Lower lobe of right lung (tissue), 2 donors: ENCODE data around the gene MCTP1. TPM values are rescaled to one million over a fixed set of nuclear protein-coding genes. Genes with fewer than 3 reads are reported as not detected.

Experiments
- ATAC-seq, 2 donors: fragments of 200-7000 bp; cut with Tn5 transposase; one replicate each; pipeline ENCODE4 v1.9.1; 2020 to 2022; ENCODE audit warnings: mild to moderate bottlenecking in 2 of 2, moderate library complexity in 2 of 2
- DNase-seq: peaks from one replicate; pipeline ENCODE4 v3.0.0-alpha.2; 2020
- H3K27ac ChIP-seq: fragments of 200-600 bp; one replicate; pipeline ENCODE4 v1.8.0; 2022
- H3K27me3 ChIP-seq: fragments of 200-600 bp; one replicate; pipeline ENCODE4 v1.8.0; 2022; ENCODE audit warnings: low read depth
- H3K36me3 ChIP-seq: fragments of 200-600 bp; one replicate; pipeline ENCODE4 v1.8.0; 2022; ENCODE audit warnings: mild to moderate bottlenecking
- H3K4me1 ChIP-seq: fragments of 200-600 bp; one replicate; pipeline ENCODE4 v1.8.0; 2022
- H3K4me3 ChIP-seq: fragments of 200-600 bp; one replicate; pipeline ENCODE4 v1.8.0; 2022; ENCODE audit warnings: mild to moderate bottlenecking
- H3K9me3 ChIP-seq: fragments of 200-600 bp; one replicate; pipeline ENCODE4 v1.8.0; 2022
- intact Hi-C: fragments of 100-400 bp; cut with DNase I; formaldehyde crosslinking; loops from one replicate; pipeline ENCODE4 v1.11.0; 2022
- total RNA-seq: library from RNA; stranded (reverse); fragmentation: NEBNext Ultra II Directional; extraction: Animal tissue kit (Norgen Biotek cat#: 25700); gene quantifications from one replicate; pipeline ENCODE4 v1.2.1, GENCODE V29; 2021
- TF ChIP-seq, protein P1 (sequence below): fragments of 200-600 bp; IDR thresholded peaks from one replicate; pipeline ENCODE4 v1.8.0; 2022; ENCODE audit warnings: antibody characterized with exemption, mild to moderate bottlenecking
- donor health status: DM: no; HTN: yes; CAD: no; lungs with severe emphysema.

The MCTP1 gene
- total RNA-seq, 1 donor from 2014 or later, result 38.7 TPM

- Histone ChIP-seq H3K9me3 (no peaks in the 10 kb centered on the region), H3K27me3 (no peaks in the 10 kb centered on the region), H3K27ac (no peak overlapping the region), H3K4me3 (no peak overlapping the region), H3K4me1 (no peaks in the 10 kb centered on the region), H3K36me3 (no peaks in the 10 kb centered on the region)
- no peak for DNase-seq
- intact Hi-C loops, result no loop called here
- TF ChIP-seq, protein P1, sequence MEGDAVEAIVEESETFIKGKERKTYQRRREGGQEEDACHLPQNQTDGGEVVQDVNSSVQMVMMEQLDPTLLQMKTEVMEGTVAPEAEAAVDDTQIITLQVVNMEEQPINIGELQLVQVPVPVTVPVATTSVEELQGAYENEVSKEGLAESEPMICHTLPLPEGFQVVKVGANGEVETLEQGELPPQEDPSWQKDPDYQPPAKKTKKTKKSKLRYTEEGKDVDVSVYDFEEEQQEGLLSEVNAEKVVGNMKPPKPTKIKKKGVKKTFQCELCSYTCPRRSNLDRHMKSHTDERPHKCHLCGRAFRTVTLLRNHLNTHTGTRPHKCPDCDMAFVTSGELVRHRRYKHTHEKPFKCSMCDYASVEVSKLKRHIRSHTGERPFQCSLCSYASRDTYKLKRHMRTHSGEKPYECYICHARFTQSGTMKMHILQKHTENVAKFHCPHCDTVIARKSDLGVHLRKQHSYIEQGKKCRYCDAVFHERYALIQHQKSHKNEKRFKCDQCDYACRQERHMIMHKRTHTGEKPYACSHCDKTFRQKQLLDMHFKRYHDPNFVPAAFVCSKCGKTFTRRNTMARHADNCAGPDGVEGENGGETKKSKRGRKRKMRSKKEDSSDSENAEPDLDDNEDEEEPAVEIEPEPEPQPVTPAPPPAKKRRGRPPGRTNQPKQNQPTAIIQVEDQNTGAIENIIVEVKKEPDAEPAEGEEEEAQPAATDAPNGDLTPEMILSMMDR, result no peak
- ATAC-seq, result no peak
Observed at GRCh38 chr5:94731471-94731870, 553.4 kb downstream of the MCTP1 start.

DNA sequence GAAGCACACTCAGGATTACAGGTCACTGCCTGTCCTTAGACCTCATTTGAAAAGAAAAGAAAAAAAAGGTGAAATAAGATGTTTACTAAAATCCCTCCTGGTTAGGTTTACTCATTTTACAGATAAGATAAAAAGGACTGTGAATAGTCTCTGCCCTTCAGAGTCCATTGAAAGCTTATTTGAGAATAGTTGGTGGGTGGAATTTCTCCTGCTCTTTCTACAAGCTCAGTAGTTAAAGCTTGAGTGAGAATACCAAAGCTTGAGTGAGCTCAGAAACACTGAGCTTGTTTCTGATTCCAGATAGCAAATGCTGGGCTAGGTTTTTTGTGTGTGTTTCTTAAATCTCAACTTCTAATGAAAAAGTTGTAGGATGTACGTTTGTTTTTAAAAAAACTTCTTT is 559.8 kb downstream of the MCTP1 start:
- TF ChIP-seq, protein P1, result no peak
- Histone ChIP-seq H3K27me3 (no peaks in the 10 kb centered on the region), H3K4me3 (no peak overlapping the region), H3K4me1 (no peaks in the 10 kb centered on the region), H3K27ac (no peak overlapping the region), H3K36me3 (no peaks in the 10 kb centered on the region), H3K9me3 (no peaks in the 10 kb centered on the region)
- ATAC-seq (no peak), DNase-seq (no peak)
- intact Hi-C loops, result no loop called here

GRCh38 chr5:94715768-94716167 is 569.1 kb downstream of the MCTP1 start:
- Histone ChIP-seq H3K27ac (no peak overlapping the region), H3K36me3 (peaks cover 14% of the 10 kb centered on the region), H3K4me3 (no peak overlapping the region), H3K9me3 (no peaks in the 10 kb centered on the region), H3K27me3 (no peaks in the 10 kb centered on the region), H3K4me1 (no peaks in the 10 kb centered on the region)
- TF ChIP-seq, protein P1, result no peak
- no peak for DNase-seq
- no peak for ATAC-seq
- intact Hi-C loops, result no loop called here

DNA sequence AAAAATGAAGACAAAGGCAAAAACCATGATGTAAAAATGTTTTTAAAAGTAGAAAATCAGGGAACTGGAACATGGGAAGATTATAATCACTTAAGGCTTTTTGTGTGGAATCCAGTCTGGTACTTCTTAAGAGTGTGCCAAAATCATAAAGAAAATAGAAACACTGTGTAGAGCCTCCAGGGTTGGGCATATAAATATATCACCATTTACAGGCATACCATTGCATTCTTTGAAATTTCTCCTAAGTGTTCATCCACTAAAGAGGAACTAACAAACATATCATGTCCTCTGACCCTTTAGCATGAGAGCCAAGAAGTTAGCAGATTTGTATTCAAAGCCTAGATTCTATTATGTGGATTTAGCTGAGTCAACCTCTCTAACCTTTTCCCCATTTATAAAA is 573.1 kb downstream of the MCTP1 start:
- no peak for DNase-seq
- no peak overlapping the region for H3K27ac ChIP-seq
- intact Hi-C loops, result no loop called here
- H3K4me1 ChIP-seq, result no peaks in the 10 kb centered on the region
- no peak overlapping the region for H3K4me3 ChIP-seq
- H3K27me3 ChIP-seq, result no peaks in the 10 kb centered on the region
- ATAC-seq, result no peak
- TF ChIP-seq, protein P1, result no peak
- H3K36me3 ChIP-seq, result peaks cover 33% of the 10 kb centered on the region
- H3K9me3 ChIP-seq, result no peaks in the 10 kb centered on the region

DNA sequence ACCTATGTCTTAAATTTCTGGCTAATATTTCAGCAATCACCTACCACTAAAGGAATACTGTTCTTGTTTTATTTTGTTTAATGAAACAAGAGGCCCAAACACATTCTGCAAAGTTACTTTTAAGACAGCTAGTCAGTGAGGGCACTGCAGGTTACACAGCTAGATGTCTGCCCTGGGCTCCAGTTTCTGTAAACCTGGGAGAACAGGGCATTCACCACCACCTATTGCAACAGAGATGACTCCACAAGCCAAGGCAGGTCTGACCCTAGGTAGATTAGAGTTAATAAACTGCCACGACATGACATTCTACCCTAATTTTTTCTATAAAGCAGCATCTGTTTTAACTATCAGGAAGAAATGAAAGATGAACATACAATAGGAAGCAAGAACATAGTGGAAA is 575.6 kb downstream of the MCTP1 start:
- no peak for ATAC-seq
- H3K27me3 ChIP-seq, result no peaks in the 10 kb centered on the region
- H3K27ac ChIP-seq, result no peak overlapping the region
- no peaks in the 10 kb centered on the region for H3K9me3 ChIP-seq
- intact Hi-C loops, result no loop called here
- H3K4me3 ChIP-seq, result no peak overlapping the region
- TF ChIP-seq, protein P1, result no peak
- H3K36me3 ChIP-seq, result peaks cover 33% of the 10 kb centered on the region
- H3K4me1 ChIP-seq, result no peaks in the 10 kb centered on the region
- no peak for DNase-seq

DNA sequence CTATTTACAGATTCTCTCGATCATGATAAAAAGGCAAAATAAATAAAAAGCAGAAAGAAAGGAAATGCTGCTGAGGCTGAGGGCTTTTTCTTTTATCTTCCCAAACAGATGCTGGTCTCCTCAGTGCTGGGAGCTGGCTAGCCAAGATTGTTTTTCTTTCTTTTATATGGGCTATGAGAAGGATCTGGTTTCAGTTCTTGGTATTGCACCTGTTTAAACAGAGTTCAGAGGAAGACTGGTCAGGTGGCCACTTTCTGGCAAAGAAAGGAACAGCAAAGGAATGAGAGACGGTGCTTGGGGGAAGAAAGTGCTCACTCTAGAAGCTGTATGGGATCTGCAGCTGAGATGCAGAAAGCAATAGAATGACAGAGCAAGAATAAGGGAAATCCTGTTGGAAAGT is 577.5 kb downstream of the MCTP1 start:
- Histone ChIP-seq H3K36me3 (peaks cover 25% of the 10 kb centered on the region), H3K4me3 (no peak overlapping the region), H3K27me3 (no peaks in the 10 kb centered on the region), H3K27ac (no peak overlapping the region), H3K4me1 (no peaks in the 10 kb centered on the region), H3K9me3 (no peaks in the 10 kb centered on the region)
- no peak for ATAC-seq
- no peak for DNase-seq
- TF ChIP-seq, protein P1, result no peak
- intact Hi-C loops, result no loop called here
